Measurements from ENCODE around the gene C19orf12.

Gene C19orf12

GRCh38 chr19:29699861-29700260, 15.2 kb downstream of the C19orf12 start:
- no peak for DNase-seq (ENCODE audit: extremely low read depth in 1 of 2, low read depth in 1 of 2)

GRCh38 chr19:29697523-29698261, 17.4 kb downstream of the C19orf12 start:
- DNase-seq (ENCODE audit: extremely low read depth in 1 of 2, low read depth in 1 of 2) = no peak

GRCh38 chr19:29696565-29696846, 18.6 kb downstream of the C19orf12 start:
- DNase-seq (ENCODE audit: extremely low read depth in 1 of 2, low read depth in 1 of 2) = no peak

GRCh38 chr19:29695765-29696564, 19.1 kb downstream of the C19orf12 start:
- DNase-seq (ENCODE audit: extremely low read depth in 1 of 2, low read depth in 1 of 2) = no peak

- DNase-seq (ENCODE audit: extremely low read depth in 1 of 2, low read depth in 1 of 2) = peak; percentile 62 to 69
Observed at GRCh38 chr19:29694669-29695627, 20.1 kb downstream of the C19orf12 start.

- DNase-seq (ENCODE audit: extremely low read depth in 1 of 2, low read depth in 1 of 2) = no peak
Observed at GRCh38 chr19:29694161-29694560, 20.9 kb downstream of the C19orf12 start.

- no peak for DNase-seq (ENCODE audit: extremely low read depth in 1 of 2, low read depth in 1 of 2)
Observed at GRCh38 chr19:29690842-29691241, 24.2 kb downstream of the C19orf12 start.

- no peak for DNase-seq (ENCODE audit: extremely low read depth in 1 of 2, low read depth in 1 of 2)
Observed at GRCh38 chr19:29687897-29688728, 26.9 kb downstream of the C19orf12 start.

GRCh38 chr19:29687244-29687896, 27.7 kb downstream of the C19orf12 start:
- peak in 1 of 2 donors; percentile 69 for DNase-seq (ENCODE audit: extremely low read depth in 1 of 2, low read depth in 1 of 2)

GRCh38 chr19:29686285-29686805, 28.7 kb downstream of the C19orf12 start:
- DNase-seq (ENCODE audit: extremely low read depth in 1 of 2, low read depth in 1 of 2) = no peak

GRCh38 chr19:29685326-29685725, 29.7 kb downstream of the C19orf12 start:
- DNase-seq (ENCODE audit: extremely low read depth in 1 of 2, low read depth in 1 of 2) = no peak

- DNase-seq (ENCODE audit: extremely low read depth in 1 of 2, low read depth in 1 of 2) = no peak
Observed at GRCh38 chr19:29683009-29683408, 32.1 kb downstream of the C19orf12 start.

- no peak for DNase-seq (ENCODE audit: extremely low read depth in 1 of 2, low read depth in 1 of 2)
Observed at GRCh38 chr19:29682236-29682895, 32.7 kb downstream of the C19orf12 start.

- DNase-seq (ENCODE audit: extremely low read depth in 1 of 2, low read depth in 1 of 2) = no peak
Observed at GRCh38 chr19:29681422-29682235, 33.4 kb downstream of the C19orf12 start.

GRCh38 chr19:29680937-29681336, 34.1 kb downstream of the C19orf12 start:
- no peak for DNase-seq (ENCODE audit: extremely low read depth in 1 of 2, low read depth in 1 of 2)

GRCh38 chr19:29680447-29680846, 34.6 kb downstream of the C19orf12 start:
- peak; percentile 70 to 85 for DNase-seq (ENCODE audit: extremely low read depth in 1 of 2, low read depth in 1 of 2)

GRCh38 chr19:29679598-29680210, 35.4 kb downstream of the C19orf12 start:
- no peak for DNase-seq (ENCODE audit: extremely low read depth in 1 of 2, low read depth in 1 of 2)
